ENCODE measurements around the gene NUTF2.
A peak's percentile ranks its signal among the peaks of the same experiment; 100 is the strongest.

NUTF2 gene

DNA sequence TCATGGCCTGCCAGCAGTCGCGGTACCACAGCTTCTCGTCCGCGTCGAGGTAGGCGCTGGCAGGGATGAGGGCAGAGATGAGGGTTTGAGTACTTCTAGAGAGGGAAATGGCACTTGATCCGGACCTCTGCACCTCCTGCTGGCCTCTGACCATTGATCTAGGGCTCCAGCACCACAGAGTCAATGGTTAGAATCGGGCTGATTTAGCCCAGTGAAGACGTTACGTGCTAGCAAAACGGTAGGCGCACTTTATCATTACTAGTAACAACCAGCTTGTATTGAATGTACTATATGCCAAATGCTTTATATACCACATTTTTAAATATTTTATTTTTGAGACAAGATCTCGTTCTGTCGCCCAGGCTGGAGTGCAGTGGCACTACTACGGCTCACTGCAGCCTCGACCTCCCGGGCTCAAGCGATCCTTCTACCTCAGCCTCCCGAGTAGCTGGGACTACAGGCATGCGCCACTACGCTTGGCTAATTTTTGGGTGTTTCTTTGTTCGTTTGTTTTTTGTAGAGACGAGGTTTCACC lies 39.5 kb upstream of the NUTF2 start:
- Histone ChIP-seq H3K27ac (peak overlapping the region; percentile 68), H3K27me3 (ENCODE audit: control insufficient read depth, insufficient read depth, low read length) (no peaks in the 10 kb centered on the region), H2AFZ (peak overlapping the region; percentile 87), H3K4me1 (peaks cover 4% of the 10 kb centered on the region), H3K79me2 (peaks cover 37% of the 10 kb centered on the region), H3K9ac (no peak overlapping the region), H3K36me3 (ENCODE audit: control insufficient read depth, insufficient read depth, low read length) (no peaks in the 10 kb centered on the region), H3K9me3 (ENCODE audit: control insufficient read depth, low read length) (no peaks in the 10 kb centered on the region), H3K4me2 (ENCODE audit: low read length) (peak overlapping the region; percentile 83), H3K4me3 (ENCODE audit: low read depth, low read length) (peak overlapping the region; percentile 100)
- TF ChIP-seq, protein P1, sequence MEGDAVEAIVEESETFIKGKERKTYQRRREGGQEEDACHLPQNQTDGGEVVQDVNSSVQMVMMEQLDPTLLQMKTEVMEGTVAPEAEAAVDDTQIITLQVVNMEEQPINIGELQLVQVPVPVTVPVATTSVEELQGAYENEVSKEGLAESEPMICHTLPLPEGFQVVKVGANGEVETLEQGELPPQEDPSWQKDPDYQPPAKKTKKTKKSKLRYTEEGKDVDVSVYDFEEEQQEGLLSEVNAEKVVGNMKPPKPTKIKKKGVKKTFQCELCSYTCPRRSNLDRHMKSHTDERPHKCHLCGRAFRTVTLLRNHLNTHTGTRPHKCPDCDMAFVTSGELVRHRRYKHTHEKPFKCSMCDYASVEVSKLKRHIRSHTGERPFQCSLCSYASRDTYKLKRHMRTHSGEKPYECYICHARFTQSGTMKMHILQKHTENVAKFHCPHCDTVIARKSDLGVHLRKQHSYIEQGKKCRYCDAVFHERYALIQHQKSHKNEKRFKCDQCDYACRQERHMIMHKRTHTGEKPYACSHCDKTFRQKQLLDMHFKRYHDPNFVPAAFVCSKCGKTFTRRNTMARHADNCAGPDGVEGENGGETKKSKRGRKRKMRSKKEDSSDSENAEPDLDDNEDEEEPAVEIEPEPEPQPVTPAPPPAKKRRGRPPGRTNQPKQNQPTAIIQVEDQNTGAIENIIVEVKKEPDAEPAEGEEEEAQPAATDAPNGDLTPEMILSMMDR (IDR thresholded peaks at IDR 0.05): no peak

DNA sequence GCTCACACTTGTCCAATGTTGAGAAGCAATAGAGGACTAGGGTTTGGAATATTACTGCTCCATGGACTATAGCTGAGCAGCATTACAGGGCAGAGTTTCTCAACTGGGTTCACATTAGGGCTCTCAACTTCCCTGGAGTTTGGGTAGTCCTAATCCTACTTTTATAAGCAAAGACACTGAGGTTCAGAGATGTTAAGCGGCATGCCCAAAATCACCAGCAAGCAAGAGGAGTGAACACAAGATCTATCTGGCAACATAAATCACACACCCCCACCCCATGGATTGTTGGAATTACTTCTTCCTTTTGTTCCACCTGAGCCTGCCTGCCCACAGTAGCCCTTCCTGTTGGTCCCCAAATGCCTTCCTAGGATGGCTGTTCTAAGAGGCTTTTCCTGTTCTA lies 34.8 kb upstream of the NUTF2 start:
- Histone ChIP-seq H3K36me3 (ENCODE audit: control insufficient read depth, insufficient read depth, low read length) (no peaks in the 10 kb centered on the region), H3K4me1 (peaks cover 4% of the 10 kb centered on the region)
- TF ChIP-seq, protein P1 (IDR thresholded peaks at IDR 0.05): no peak

DNA sequence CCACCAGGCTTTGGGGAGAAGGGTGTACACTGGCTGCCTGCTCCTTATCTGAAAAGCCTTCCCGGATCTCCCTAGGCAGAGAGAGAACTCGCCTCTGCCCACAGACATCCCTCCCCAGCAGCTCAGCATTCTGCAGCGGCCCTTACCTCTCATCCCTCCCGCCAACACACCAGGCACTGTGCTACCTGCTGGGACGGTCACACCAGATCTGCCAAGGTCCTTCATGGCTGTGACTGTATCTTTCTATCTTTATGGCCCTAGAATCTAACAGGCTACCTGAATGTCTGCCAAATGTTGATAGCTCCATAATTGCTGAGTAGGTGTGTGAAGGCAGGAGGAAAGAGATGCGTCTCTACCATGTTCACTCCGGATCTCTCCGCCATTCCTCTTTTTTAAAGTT lies 32.2 kb upstream of the NUTF2 start:
- TF ChIP-seq, protein P1 (IDR thresholded peaks at IDR 0.05): no peak
- H3K36me3 ChIP-seq (ENCODE audit: control insufficient read depth, insufficient read depth, low read length): no peaks in the 10 kb centered on the region
- no peaks in the 10 kb centered on the region for H3K79me2 ChIP-seq
- H3K27ac ChIP-seq: peak overlapping the region; percentile 24
- no peak overlapping the region for H3K4me2 ChIP-seq (ENCODE audit: low read length)
- H3K27me3 ChIP-seq (ENCODE audit: control insufficient read depth, insufficient read depth, low read length): no peaks in the 10 kb centered on the region
- H3K4me1 ChIP-seq: peaks cover 4% of the 10 kb centered on the region
- no peaks in the 10 kb centered on the region for H3K9me3 ChIP-seq (ENCODE audit: control insufficient read depth, low read length)
- H3K4me3 ChIP-seq (ENCODE audit: low read depth, low read length): no peak overlapping the region
- H3K9ac ChIP-seq: no peak overlapping the region
- H2AFZ ChIP-seq: peak overlapping the region; percentile 52

More for the DNA sequence above, 34.8 kb upstream of the NUTF2 start:
- H3K27ac ChIP-seq: no peak overlapping the region
- H3K9ac ChIP-seq: no peak overlapping the region
- H3K27me3 ChIP-seq (ENCODE audit: control insufficient read depth, insufficient read depth, low read length): no peaks in the 10 kb centered on the region
- no peak overlapping the region for H3K4me2 ChIP-seq (ENCODE audit: low read length)
- no peaks in the 10 kb centered on the region for H3K9me3 ChIP-seq (ENCODE audit: control insufficient read depth, low read length)
- no peaks in the 10 kb centered on the region for H3K79me2 ChIP-seq
- H2AFZ ChIP-seq: no peak overlapping the region
- no peak overlapping the region for H3K4me3 ChIP-seq (ENCODE audit: low read depth, low read length)

DNA sequence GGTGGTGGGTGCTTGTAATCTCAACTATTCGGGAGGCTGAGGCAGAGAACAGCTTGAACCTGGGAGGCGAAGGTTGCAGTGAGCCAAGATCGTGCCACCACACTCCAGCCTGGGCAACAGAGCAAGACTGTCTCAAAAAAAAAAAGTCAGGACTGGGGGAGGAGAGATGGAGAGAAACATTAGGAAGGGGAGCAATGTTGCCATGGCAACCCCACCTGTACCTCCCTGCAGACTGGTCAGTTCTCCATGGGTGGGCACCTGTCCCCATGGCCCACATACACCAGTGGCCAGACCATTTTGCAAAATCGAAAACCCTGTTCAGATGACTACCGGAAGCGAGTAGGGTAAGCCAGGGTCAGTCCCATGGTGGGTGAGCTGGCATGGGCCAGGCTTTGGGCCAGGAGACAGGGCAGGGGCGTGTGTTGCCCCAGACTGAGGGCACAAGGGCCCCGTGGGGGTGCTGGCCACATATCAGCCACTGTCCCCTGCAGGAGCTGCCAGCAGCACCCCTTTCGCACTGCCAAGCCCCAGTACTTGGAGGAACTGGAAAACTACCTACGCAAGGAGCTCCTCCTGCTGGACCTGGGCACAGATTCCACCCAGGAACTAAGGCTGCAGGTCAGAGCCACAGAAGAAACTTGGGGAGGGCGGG lies 26.0 kb upstream of the NUTF2 start:
- no peaks in the 10 kb centered on the region for H3K4me1 ChIP-seq
- H3K27ac ChIP-seq: no peak overlapping the region
- TF ChIP-seq, protein P1 (IDR thresholded peaks at IDR 0.05): no peak
- H3K4me2 ChIP-seq (ENCODE audit: low read length): no peak overlapping the region
- H3K36me3 ChIP-seq (ENCODE audit: control insufficient read depth, insufficient read depth, low read length): no peaks in the 10 kb centered on the region
- H3K9me3 ChIP-seq (ENCODE audit: control insufficient read depth, low read length): no peaks in the 10 kb centered on the region
- H3K4me3 ChIP-seq (ENCODE audit: low read depth, low read length): no peak overlapping the region
- no peak overlapping the region for H3K9ac ChIP-seq
- no peak overlapping the region for H2AFZ ChIP-seq
- H3K79me2 ChIP-seq: no peaks in the 10 kb centered on the region
- H3K27me3 ChIP-seq (ENCODE audit: control insufficient read depth, insufficient read depth, low read length): no peaks in the 10 kb centered on the region

DNA sequence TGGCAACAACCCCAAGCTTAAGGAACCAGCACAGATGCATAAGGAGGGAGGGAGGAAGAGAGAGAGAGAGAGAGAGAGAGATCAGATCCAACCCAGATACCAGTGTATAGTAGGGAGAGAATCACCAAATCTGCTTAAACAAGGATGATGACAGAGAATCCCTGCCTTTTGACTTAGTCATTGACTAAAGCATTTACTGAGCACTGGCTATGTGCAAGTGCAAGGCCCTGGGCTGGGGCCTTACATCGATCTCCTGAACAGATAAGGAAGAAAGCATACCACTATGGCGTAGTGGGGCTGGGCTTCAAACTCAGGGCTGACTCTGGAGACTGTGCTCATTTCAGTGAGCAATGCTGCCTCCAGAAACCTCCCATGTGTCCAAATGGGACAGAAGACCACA lies 24.2 kb upstream of the NUTF2 start:
- H3K4me3 ChIP-seq (ENCODE audit: low read depth, low read length): no peak overlapping the region
- H3K27ac ChIP-seq: no peak overlapping the region
- H3K79me2 ChIP-seq: no peaks in the 10 kb centered on the region
- H3K9ac ChIP-seq: no peak overlapping the region
- H3K27me3 ChIP-seq (ENCODE audit: control insufficient read depth, insufficient read depth, low read length): no peaks in the 10 kb centered on the region
- H2AFZ ChIP-seq: no peak overlapping the region
- no peak overlapping the region for H3K4me2 ChIP-seq (ENCODE audit: low read length)
- no peaks in the 10 kb centered on the region for H3K9me3 ChIP-seq (ENCODE audit: control insufficient read depth, low read length)
- TF ChIP-seq, protein P1 (IDR thresholded peaks at IDR 0.05): no peak
- no peaks in the 10 kb centered on the region for H3K36me3 ChIP-seq (ENCODE audit: control insufficient read depth, insufficient read depth, low read length)
- no peaks in the 10 kb centered on the region for H3K4me1 ChIP-seq
